HepG2 (cell line): ENCODE measurements around the gene HINFP. TPM values are rescaled to one million over a fixed set of nuclear protein-coding genes. Genes with fewer than 3 reads are reported as not detected.

ENCODE experiments used
- AGO2 ChIP-seq: fragments of 200-400 bp; formaldehyde crosslinking; optimal IDR thresholded peaks from 2 replicates; pipeline ENCODE3; 2017; ENCODE audit warnings: mild to moderate bottlenecking, low read depth, low read length, moderate library complexity
- AHDC1 ChIP-seq: sonication (generic); formaldehyde crosslinking; IDR thresholded peaks from 2 replicates; pipeline ENCODE4 v1.5.1; 2020; ENCODE audit warnings: mild to moderate bottlenecking, missing genetic modification reagents, borderline replicate concordance
- CEBPB ChIP-seq: IDR thresholded peaks from 2 replicates; pipeline ENCODE4 v1.6.1; 2011; ENCODE audit warnings: low read depth, low read length, improper control_type of control experiment, borderline replicate concordance
- FLYWCH1 ChIP-seq: sonication (generic); formaldehyde crosslinking; IDR thresholded peaks from 2 replicates; pipeline ENCODE4 v1.8.1; 2023; ENCODE audit warnings: mild to moderate bottlenecking, missing genetic modification reagents
- KLF16 ChIP-seq, 2 experiments: sonication (generic) in 1 of 2; formaldehyde crosslinking in 1 of 2; IDR thresholded peaks; 2 replicates each; pipeline versions ENCODE4 v1.6.1 to v1.8.0; 2016 to 2023; ENCODE audit warnings: missing genetic modification reagents in 2 of 2, missing compliant biosample characterization in 1 of 2
- MAFK ChIP-seq, 2 experiments: IDR thresholded peaks in 1 of 2; conservative IDR thresholded peaks in 1 of 2; 2 replicates each; pipeline ENCODE4 v1.6.1; 2011; ENCODE audit warnings: improper control_type of control experiment in 2 of 2, low read length in 2 of 2
- NR3C1 ChIP-seq: sonication (generic); formaldehyde crosslinking; IDR thresholded peaks from 2 replicates; pipeline ENCODE4 v1.4.0; 2020; ENCODE audit warnings: missing genetic modification reagents
- PRDM4 ChIP-seq: sonication (generic); formaldehyde crosslinking; IDR thresholded peaks from 2 replicates; pipeline ENCODE4 v1.9.0; 2021; ENCODE audit warnings: missing genetic modification reagents, borderline replicate concordance
- SIN3A ChIP-seq: IDR thresholded peaks from 2 replicates; pipeline ENCODE4 v1.6.1; 2011; ENCODE audit warnings: low read depth, mild to moderate bottlenecking, control low read depth, low read length, borderline replicate concordance
- SKI ChIP-seq: fragments of 450-650 bp; IDR thresholded peaks from one replicate; pipeline ENCODE4 v1.6.1; 2018; ENCODE audit warnings: mild to moderate bottlenecking; ENCODE audit not compliant: partially characterized antibody
- ZNF136 ChIP-seq: sonication (generic); formaldehyde crosslinking; IDR thresholded peaks from 2 replicates; pipeline ENCODE4 v1.8.1; 2022; ENCODE audit warnings: low read depth, mild to moderate bottlenecking, moderate library complexity, missing genetic modification reagents
- ZNF354B ChIP-seq: sonication (generic); formaldehyde crosslinking; IDR thresholded peaks from 2 replicates; pipeline ENCODE4 v1.8.0; 2022; ENCODE audit warnings: mild to moderate bottlenecking, missing genetic modification reagents
- ZNF512 ChIP-seq: sonication (generic); formaldehyde crosslinking; IDR thresholded peaks from 2 replicates; pipeline ENCODE4 v1.4.0; 2020; ENCODE audit warnings: mild to moderate bottlenecking, missing genetic modification reagents
- ZNF614 ChIP-seq: IDR thresholded peaks from 2 replicates; pipeline ENCODE4 v1.6.1; 2018; ENCODE audit warnings: missing biosample characterization, missing genetic modification reagents, inconsistent platforms, borderline replicate concordance
- ZNF777 ChIP-seq: sonication (generic); formaldehyde crosslinking; IDR thresholded peaks from 2 replicates; pipeline ENCODE4 v1.4.0; 2020; ENCODE audit warnings: missing genetic modification reagents
- polyA plus RNA-seq, 8 experiments: library from polyadenylated mRNA; depleted of rRNA in 3 of 8; stranded (reverse) in 7 of 8; unstranded in 1 of 8; fragments of >200 nt; fragmentation: Illumina TruSeq in 4 of 8; extraction: Trizol in 4 of 8; gene quantifications; 2 replicates each; pipeline versions ENCODE4 v1.2.1 to v1.2.3, GENCODE V29; 2011 to 2016; ENCODE audit warnings: low read depth in 4 of 8, missing spikeins in 1 of 8, mixed read lengths in 1 of 8; ENCODE audit not compliant: insufficient read depth in 1 of 8
- total RNA-seq, 5 experiments: library from RNA; depleted of rRNA; stranded (reverse); fragments of >200 nt; fragmentation: Illumina TruSeq; extraction: Trizol; gene quantifications; 2 replicates each; pipeline ENCODE4 v1.2.3, GENCODE V29; 2016; ENCODE audit warnings: low read depth in 1 of 5
- TF ChIP-seq, protein P1 (sequence below): IDR thresholded peaks from 2 replicates; pipeline ENCODE4 v1.6.1; 2016; ENCODE audit warnings: mild to moderate bottlenecking, missing biosample characterization, missing genetic modification reagents
- TF ChIP-seq, protein P2 (sequence below): sonication (generic); formaldehyde crosslinking; IDR thresholded peaks from 2 replicates; pipeline ENCODE4 v1.4.0; 2020; ENCODE audit warnings: mild to moderate bottlenecking, missing genetic modification reagents

HINFP gene
- total and polyA plus RNA-seq, 2 of the 13 experiments (the other 11 are each of a cell fraction or from before 2014, with no cell fraction given), result 15.1 to 21.4 TPM

- TF ChIP-seq AHDC1 (peak; percentile 41; the same call in 1 of the 2 replicates), MAFK (conservative IDR thresholded peaks at IDR 0.05 in 1 of 2, IDR thresholded peaks at IDR 0.05 in 1 of 2; ENCODE audit: low read length in 2 of 2) (no peak), SKI (no peak), CEBPB (no peak), PRDM4 (no peak), KLF16 (CRISPR knock-in tag; IDR thresholded peaks at IDR 0.05) (peak in 1 of 2 experiments; percentile 56; a peak in 1 of 4 replicates), FLYWCH1 (CRISPR knock-in tag) (no peak), ZNF354B (CRISPR knock-in tag) (no peak), ZNF512 (CRISPR knock-in tag) (no peak), ZNF136 (CRISPR knock-in tag) (no peak), ZNF614 (CRISPR knock-in tag) (no peak), AGO2 (no peak), ZNF777 (CRISPR knock-in tag) (no peak), NR3C1 (CRISPR knock-in tag) (no peak), SIN3A (peak; percentile 79; the same call in 1 of the 2 replicates)
- TF ChIP-seq, protein P1, sequence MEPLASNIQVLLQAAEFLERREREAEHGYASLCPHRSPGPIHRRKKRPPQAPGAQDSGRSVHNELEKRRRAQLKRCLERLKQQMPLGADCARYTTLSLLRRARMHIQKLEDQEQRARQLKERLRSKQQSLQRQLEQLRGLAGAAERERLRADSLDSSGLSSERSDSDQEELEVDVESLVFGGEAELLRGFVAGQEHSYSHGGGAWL, result peak; percentile 29; the same call in 1 of the 2 replicates
- TF ChIP-seq, protein P2, sequence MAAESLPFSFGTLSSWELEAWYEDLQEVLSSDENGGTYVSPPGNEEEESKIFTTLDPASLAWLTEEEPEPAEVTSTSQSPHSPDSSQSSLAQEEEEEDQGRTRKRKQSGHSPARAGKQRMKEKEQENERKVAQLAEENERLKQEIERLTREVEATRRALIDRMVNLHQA (CRISPR knock-in tag), result no peak
These were observed 14.5 kb upstream of the HINFP start, which contains the start of gene C2CD2L (continued) for GRCh38 chr11:119106564-119107537.
